Activated T-cell treated with anti-CD3 and anti-CD28 coated beads, Interleukin-2, amount 50 U/mL, for 48 hours (primary cell): ENCODE measurements around the gene RABGAP1L.
"Not testable (repeated sequence)": the region's sequence is repeated elsewhere in the genome, so short reads cannot be mapped to it uniquely, and the experiment has no call there.

Source experiments
- DNase-seq, 2 experiments: peaks; one replicate each; pipeline ENCODE4 v3.0.0-alpha.2; 2020

The RABGAP1L gene

DNA sequence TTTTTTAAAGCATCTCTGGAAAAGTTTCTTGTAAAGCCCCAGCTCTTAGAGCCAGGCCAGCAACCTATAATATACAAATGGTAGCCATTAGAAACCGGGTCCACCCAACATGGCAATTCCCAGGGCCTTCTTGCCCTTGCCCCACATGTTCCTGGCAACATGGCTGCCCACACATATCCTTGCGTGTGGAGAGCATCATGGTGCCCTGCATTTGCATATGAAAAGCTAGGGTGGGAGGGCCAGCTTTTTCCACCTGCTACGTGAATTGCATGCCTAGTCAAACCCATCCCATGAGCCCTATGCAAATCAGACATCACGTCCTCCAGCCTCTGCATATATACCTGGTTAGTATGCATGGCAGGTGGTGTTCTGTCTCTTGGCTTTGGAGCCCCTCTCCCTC, 88.2 kb downstream of the RABGAP1L start:
- no peak for DNase-seq

- no peak for DNase-seq
These were observed 88.7 kb downstream of the RABGAP1L start for GRCh38 chr1:174248041-174248440.

DNA sequence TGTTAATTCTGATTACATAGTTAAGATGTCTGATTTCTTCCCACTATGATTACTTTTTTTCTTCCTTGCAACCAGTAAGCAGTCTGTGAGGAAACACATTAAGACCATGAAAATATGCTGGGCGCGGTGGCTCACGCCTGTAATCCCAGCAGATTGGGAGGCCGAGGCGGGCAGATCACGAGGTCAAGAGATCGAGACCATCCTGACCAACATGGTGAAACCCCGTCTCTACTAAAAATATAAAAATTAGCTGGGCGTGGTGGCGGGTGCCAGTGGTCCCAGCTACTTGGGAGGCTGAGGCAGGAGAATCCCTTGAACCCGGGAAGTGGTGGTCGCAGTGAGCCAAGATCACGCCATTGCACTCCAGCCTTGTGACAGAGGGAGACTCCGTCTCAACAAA, 97.1 kb downstream of the RABGAP1L start:
- DNase-seq: not testable (repeated sequence)

DNA sequence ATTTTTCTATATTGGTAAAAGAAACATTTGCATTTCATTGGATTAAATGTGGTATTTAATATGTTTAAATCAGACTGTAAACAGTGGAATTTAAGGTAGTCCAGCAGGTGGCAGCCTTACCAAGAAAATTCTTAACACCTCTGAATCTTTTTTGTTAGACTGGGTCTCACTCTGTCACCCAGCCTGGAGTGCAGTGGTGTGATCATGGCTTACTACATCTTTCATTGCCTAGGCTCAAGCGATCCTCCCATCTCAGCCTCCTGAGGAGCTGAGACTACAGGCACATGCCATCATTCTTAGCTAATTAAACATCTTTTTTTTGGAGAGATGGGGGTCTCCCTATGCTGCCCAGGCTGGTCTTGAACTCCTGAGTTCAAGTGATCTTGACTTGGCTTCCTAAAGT, 98.8 kb downstream of the RABGAP1L start:
- peak; percentile 43 to 49 for DNase-seq

GRCh38 chr1:174262349-174263241, 103.3 kb downstream of the RABGAP1L start:
- no peak for DNase-seq

DNA sequence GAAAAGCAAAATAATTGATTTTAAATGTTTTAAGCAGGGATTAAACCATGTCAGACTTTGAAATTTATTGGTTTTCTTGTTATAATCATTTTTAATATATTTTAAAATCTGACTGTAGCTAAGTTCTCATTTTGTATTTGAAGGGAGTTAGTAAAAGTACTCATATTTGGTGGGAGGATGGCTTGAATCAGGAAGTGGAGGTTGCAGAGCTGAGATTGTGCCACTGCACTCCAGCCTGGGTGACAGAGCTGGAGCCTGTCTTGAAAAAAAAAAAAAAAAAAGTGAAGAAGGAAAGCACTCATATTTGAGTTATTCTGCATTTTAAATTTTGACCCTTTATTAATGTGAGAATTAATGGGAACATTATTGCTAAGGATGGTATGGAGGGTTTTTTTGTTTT, 106.0 kb downstream of the RABGAP1L start:
- no peak for DNase-seq

DNA sequence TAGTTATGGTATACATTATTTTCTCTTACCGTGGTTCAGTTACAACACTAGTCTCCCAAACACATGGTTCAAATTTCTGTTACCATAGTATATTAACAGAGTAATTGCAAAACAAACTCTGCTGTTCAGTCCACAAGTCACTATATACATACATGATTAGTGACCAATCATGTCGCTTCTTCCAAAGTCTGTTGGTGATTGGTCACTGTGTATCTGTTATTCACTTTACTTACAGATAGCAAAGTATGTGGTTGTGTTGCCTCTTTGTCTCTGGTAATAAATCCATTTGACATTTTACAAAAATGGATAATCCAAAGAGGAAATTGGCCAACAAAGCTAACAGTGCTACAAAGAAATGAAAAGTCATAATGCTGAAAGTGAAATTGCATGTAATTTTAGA, 107.2 kb downstream of the RABGAP1L start:
- no peak for DNase-seq

GRCh38 chr1:174266991-174267612, 107.8 kb downstream of the RABGAP1L start:
- no peak for DNase-seq

DNA sequence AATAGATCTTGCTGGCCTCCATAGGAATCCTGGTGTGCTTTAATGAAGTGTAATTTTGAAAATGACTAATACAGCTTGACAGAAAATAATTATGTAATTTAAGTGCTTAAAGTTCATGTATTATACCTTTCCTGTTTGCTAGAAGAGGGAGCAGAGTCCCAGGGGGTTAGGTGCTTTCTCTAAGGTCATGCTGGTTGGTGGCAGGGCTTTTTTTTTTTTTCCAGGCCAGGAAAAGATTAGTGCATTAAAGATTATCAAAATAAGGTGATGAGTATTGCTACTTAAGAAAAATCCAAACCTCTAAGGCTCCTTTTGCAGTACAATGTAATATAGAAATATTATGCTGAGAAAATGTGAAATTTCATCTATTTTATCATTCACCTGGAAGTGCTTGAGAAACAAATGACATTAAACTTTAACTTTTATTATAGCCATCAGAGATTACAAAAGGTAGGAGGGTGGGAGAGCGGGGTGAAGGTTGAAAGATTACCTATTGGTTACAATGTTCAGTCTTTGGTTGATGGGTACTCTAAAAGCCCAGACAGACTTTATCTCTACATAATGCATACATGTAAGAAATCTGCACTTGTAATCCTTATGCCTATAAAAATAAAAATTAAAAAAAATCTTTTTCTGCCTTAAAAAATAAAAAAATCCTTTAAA, 110.8 kb downstream of the RABGAP1L start:
- no peak for DNase-seq

DNA sequence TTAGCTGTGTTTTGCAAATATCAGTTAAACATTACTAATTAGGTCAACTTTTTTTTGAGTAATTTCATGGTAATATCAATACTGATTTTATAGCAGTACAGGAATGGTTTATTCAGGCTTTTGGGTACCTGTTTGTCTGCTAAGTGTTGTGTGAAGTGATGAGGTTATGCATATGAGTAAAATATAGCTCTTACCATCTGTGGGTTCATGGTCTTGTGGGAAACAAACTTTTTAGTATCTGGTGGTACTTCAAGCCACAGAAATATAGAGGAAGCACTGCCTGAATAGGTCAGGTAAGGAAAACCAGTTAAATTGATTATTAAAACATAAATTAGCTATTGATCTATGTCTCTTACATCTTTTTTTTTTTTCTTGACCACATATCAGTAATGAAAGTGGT, 113.9 kb downstream of the RABGAP1L start:
- DNase-seq: no peak

DNA sequence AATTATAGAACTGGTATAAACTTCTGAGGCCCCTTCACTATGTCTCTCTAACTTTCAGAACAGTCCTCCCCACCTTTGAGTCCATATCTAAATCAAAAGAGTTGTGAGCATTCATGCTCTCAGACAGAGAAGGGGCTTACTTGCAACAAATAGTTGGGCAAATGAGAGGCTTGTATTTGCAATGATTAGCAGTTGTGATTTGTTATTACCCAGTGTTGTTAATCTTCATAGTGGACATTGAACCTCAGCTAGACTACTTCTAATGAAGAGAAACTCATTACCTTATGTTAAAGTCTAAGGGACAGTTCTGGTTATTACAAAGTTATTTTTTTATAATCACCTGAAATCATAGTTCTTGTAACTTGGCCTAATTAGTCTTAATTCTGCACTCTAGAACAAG, 114.5 kb downstream of the RABGAP1L start:
- DNase-seq: no peak

GRCh38 chr1:174274452-174274851, 115.1 kb downstream of the RABGAP1L start:
- no peak for DNase-seq

- DNase-seq: no peak
These were observed 115.6 kb downstream of the RABGAP1L start for GRCh38 chr1:174274884-174275283.

- DNase-seq: no peak
These were observed 116.8 kb downstream of the RABGAP1L start for GRCh38 chr1:174276087-174276486.

- no peak for DNase-seq
These were observed 124.7 kb downstream of the RABGAP1L start for GRCh38 chr1:174284052-174284451.

DNA sequence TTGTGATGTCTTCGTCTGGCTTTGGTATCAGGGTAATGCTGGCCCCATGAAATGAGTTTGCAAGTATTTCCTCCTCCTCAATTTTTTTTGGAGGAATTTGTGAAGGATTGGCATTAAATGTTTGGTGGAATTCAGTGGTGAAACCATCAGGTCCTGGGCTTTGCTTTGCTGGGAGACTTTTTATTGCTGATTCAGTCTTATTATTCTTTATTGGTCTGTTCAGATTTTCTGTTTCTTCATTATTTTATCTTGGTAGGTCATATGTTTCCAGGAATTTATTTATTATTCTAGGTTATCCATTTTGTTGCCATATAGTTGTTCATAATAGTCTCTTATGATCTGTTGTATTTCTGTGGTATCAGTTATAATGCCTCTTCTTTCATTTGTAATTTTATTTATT, 126.7 kb downstream of the RABGAP1L start:
- no peak for DNase-seq

GRCh38 chr1:174289644-174290310, 130.5 kb downstream of the RABGAP1L start:
- DNase-seq: no peak

GRCh38 chr1:174291059-174291458, 131.7 kb downstream of the RABGAP1L start:
- no peak for DNase-seq

DNA sequence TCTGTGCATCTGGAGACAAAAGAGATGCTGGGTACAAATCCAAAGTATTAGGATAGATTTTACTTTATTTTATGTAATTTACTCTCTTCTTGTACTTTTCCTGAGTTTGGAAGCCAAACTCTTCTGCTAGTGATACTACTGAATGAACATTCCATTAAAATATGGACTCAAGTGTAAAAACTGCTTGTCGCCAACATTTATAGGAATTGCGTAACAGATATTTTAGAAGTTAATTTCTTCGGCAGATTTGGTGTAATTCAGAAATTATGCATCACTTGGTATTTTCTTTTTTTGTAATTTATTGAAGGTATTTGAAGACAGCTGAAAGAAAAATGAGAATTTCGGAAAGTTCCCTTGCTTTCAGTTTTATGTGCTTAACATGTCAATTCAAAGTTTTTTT, 137.0 kb downstream of the RABGAP1L start:
- no peak for DNase-seq

GRCh38 chr1:174297351-174297750, 138.0 kb downstream of the RABGAP1L start:
- no peak for DNase-seq

- no peak for DNase-seq
These were observed 142.2 kb downstream of the RABGAP1L start for GRCh38 chr1:174301295-174302077.

DNA sequence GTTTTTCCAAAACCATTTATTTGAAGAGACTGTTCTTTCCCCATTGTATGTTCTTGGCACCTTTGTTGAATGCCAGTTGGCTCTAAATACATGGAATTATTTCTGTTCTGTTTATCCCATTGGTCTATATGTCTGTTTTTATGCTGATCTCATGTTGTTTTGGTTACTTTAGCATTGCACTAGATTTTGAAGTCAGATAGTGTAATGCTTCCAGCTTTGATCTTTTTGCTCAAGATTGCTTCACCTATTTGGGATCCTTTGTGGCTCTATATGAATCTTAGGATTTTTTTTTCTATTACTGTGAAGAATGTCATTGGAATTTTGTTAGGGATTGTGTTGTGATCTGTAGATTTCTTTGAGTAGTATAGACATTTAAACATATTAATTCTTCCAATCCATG, 149.3 kb downstream of the RABGAP1L start:
- DNase-seq: no peak

DNA sequence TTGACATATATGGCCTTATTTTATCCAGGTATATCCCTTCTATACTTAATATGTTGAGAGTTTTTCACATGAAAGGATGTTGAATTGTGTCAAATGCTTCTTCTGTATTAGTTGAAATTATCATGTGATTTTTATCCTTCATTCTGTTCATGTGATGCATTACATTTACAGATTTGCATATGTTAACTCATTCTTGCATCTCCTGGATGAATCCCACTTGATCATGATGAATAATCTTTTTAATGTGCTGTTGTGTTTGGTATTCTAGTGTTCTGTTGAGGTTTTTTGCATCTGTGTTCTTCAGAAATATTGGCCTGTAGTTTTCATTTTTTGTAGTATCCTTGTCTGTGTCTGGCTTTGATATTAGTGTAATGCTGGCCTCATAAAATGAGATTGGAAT, 150.2 kb downstream of the RABGAP1L start:
- DNase-seq: no peak
